Ishikawa (cell line): ENCODE measurements around the gene GPR62.

Source experiments
- CEBPB ChIP-seq: IDR thresholded peaks from 2 replicates; pipeline ENCODE4 v1.6.1; 2012
- CREB1 ChIP-seq: IDR thresholded peaks from 2 replicates; pipeline ENCODE4 v1.6.1; 2012; ENCODE audit warnings: low read depth
- EGR1 ChIP-seq: IDR thresholded peaks from 2 replicates; pipeline ENCODE4 v1.6.1; 2012
- EP300 ChIP-seq: IDR thresholded peaks from 2 replicates; pipeline ENCODE4 v1.6.1; 2012; ENCODE audit warnings: borderline replicate concordance
- FOXM1 ChIP-seq: IDR thresholded peaks from 2 replicates; pipeline ENCODE4 v1.6.1; 2012; ENCODE audit warnings: low read depth, borderline replicate concordance
- MAX ChIP-seq: IDR thresholded peaks from 2 replicates; pipeline ENCODE4 v1.6.1; 2012
- NFIC ChIP-seq: IDR thresholded peaks from 2 replicates; pipeline ENCODE4 v1.6.1; 2012
- RAD21 ChIP-seq: IDR thresholded peaks from 2 replicates; pipeline ENCODE4 v1.6.1; 2012; ENCODE audit warnings: low read depth
- REST ChIP-seq: IDR thresholded peaks from 2 replicates; pipeline ENCODE4 v1.6.1; 2012; ENCODE audit warnings: low read depth, mild to moderate bottlenecking
- TAF1 ChIP-seq: IDR thresholded peaks from 2 replicates; pipeline ENCODE4 v1.6.1; 2012; ENCODE audit warnings: low read depth, mild to moderate bottlenecking
- TCF12 ChIP-seq: IDR thresholded peaks from 2 replicates; pipeline ENCODE4 v1.6.1; 2012; ENCODE audit warnings: low read depth
- TEAD4 ChIP-seq: IDR thresholded peaks from 2 replicates; pipeline ENCODE4 v1.6.1; 2012
- YY1 ChIP-seq: IDR thresholded peaks from 2 replicates; pipeline ENCODE4 v1.6.1; 2012; ENCODE audit warnings: low read depth
- ZBTB7A ChIP-seq: IDR thresholded peaks from 2 replicates; pipeline ENCODE4 v1.6.1; 2012; ENCODE audit warnings: low read depth
- TF ChIP-seq, protein P1 (sequence below): IDR thresholded peaks from 2 replicates; pipeline ENCODE4 v1.6.1; 2012

The GPR62 gene

DNA sequence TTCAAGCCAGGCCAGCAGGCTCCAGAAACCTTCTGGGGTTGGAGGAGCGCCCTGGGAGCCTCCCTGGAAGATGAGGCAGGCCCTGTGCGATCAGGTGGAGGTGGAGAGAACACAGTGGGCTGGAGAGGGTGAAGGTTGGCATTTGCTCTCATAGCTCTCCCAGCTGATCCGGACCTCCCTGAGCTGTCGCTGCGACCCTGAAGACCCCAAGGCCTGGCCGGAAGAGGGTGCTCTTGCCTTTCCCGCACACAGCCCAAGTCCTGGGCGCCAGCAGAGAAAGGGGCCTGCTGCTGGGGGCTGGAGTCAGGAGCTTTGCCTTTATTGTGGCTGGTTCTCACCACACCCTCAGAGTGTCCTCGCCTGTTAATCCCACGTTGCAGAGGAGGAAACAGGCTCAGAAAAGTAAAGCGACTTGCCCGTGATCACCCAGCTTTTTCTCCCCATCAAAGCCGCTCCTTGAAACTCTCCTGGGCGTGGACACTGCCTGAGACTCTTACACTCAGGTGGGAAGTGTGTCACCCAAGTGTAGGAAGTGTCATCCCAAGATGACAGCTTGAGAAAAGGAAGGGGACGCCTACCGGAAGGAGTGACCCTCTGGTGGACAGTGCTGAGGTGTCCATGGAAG lies 49.1 kb downstream of the GPR62 start:
- TF ChIP-seq REST (no peak), EP300 (no peak), FOXM1 (no peak)

DNA sequence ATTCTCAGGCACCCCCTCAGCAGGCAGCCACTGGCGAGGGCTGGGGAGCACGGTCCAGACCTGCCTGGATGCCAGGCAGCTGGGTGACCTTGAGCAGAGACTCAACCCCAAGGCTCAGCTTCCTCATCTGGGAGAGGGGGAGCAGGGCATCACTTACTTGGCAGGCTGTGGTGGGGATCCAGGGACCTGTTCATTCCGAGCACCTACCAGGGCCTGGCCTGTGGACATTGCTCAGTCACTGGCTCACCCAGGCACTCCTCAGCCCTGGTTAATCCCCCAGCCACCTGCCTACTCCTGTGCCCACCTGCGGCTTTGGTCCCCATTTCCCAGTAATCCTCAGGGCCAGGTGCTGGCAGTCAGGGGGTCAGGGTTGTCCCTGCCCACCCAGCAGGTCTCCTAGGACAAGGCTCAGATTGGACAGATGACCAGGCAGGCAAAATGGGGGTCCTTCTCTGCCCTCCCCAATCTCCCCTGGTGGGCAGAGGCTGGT lies 49.8 kb downstream of the GPR62 start:
- TF ChIP-seq MAX (no peak), NFIC (no peak), EP300 (no peak), ZBTB7A (no peak), CEBPB (no peak), REST (no peak), YY1 (no peak), TEAD4 (no peak), EGR1 (no peak), FOXM1 (no peak), TAF1 (no peak), TCF12 (no peak), CREB1 (no peak), RAD21 (no peak)
- TF ChIP-seq, protein P1, sequence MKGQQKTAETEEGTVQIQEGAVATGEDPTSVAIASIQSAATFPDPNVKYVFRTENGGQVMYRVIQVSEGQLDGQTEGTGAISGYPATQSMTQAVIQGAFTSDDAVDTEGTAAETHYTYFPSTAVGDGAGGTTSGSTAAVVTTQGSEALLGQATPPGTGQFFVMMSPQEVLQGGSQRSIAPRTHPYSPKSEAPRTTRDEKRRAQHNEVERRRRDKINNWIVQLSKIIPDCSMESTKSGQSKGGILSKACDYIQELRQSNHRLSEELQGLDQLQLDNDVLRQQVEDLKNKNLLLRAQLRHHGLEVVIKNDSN, result no peak

GRCh38 chr3:52005571-52005986 lies 50.4 kb downstream of the GPR62 start:
- TF ChIP-seq EGR1, result peak; percentile 82
- no peak for TF ChIP-seq TCF12
- 0 out of 2 replicates have a peak, but pooled peaks have one; percentile 27 for TF ChIP-seq NFIC

DNA sequence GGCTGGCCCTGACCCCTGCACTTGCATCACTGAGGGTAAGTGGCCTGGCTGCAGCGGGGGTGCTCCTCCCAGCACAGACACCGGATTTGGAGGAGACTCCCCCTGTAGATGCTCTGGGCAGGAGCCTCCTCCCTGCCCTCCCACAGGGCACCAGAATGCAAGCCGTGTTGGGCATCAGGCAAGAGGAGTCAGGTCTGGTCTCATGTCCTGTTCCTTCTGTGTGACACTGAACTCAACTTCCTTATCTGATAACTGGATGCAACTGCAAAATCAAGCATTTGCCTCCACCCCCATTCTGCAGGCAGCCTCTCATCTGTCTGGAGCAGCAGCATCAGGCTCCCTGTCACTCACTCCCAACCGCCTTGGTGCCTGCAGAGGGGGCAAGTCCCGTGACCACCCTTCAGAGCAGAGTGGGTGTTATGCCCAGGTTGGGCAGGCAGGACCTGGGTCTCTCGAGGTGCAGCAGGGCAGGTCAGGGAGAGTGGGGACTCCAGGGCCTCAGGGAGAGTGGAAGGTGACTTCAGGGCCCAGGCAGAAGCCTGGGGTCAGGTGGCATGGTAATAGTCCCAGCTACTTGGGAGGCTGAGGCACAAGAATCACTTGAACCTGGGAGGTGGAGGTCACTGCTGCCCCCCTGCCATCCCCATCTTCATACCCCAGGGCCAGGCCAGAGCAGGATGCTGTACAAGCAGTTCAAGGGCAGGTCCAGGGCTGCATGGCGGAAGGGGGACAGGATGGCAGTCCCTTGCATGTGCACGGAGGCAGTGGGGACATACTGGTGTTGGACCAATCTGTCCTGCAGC lies 51.0 kb downstream of the GPR62 start:
- TF ChIP-seq YY1, result no peak
- TF ChIP-seq REST, result no peak
- TF ChIP-seq TEAD4, result no peak
- TF ChIP-seq EGR1, result no peak
- TF ChIP-seq ZBTB7A, result no peak
- TF ChIP-seq RAD21, result no peak
- TF ChIP-seq TAF1, result no peak
- no peak for TF ChIP-seq NFIC
- TF ChIP-seq CREB1, result no peak
- no peak for TF ChIP-seq MAX
- no peak for TF ChIP-seq TCF12

DNA sequence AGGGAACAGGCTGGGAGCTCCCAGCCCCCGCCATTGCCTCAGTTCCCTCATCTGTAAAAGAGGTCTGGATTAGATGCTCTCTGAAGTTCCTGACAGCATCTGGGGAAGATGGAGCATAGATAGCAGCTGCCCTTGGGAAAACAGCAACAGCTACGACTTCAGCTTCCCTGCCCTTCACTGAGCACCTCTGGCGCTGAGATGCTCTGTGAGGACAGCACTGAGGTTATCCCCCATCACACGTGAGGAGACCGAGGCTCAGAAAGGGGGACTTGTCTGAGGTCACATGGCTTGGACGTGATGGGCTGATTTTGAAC lies 51.6 kb downstream of the GPR62 start:
- TF ChIP-seq CEBPB, result no peak
- TF ChIP-seq ZBTB7A, result no peak
- TF ChIP-seq MAX, result no peak
- no peak for TF ChIP-seq NFIC
- TF ChIP-seq RAD21, result no peak
- no peak for TF ChIP-seq REST
- TF ChIP-seq YY1, result no peak
- no peak for TF ChIP-seq FOXM1
- TF ChIP-seq EP300, result no peak
- TF ChIP-seq CREB1, result no peak
- no peak for TF ChIP-seq TEAD4
- TF ChIP-seq, protein P1, result no peak
- TF ChIP-seq EGR1, result no peak
- TF ChIP-seq TCF12, result no peak
- no peak for TF ChIP-seq TAF1
